GM12874 (cell line): Measurements from ENCODE around the gene C2CD4D.

ENCODE experiments used
- CTCF ChIP-seq: IDR thresholded peaks from 2 replicates; pipeline ENCODE4 v1.5.1; 2011; ENCODE audit warnings: low read depth, mild to moderate bottlenecking, control low read depth, low read length, moderate library complexity; ENCODE audit not compliant: insufficient read depth

The C2CD4D gene

GRCh38 chr1:151851886-151852285, 12.3 kb upstream of the C2CD4D start:
- TF ChIP-seq CTCF = no peak

GRCh38 chr1:151849871-151850270, 10.3 kb upstream of the C2CD4D start:
- no peak for TF ChIP-seq CTCF

- TF ChIP-seq CTCF = no peak
Measured at GRCh38 chr1:151849126-151849525, 9.5 kb upstream of the C2CD4D start.

- no peak for TF ChIP-seq CTCF
Measured at GRCh38 chr1:151847867-151848596, 8.4 kb upstream of the C2CD4D start.

- no peak for TF ChIP-seq CTCF
Measured at GRCh38 chr1:151846686-151847237, 7.1 kb upstream of the C2CD4D start.

- no peak for TF ChIP-seq CTCF
Measured at GRCh38 chr1:151846062-151846568, 6.5 kb upstream of the C2CD4D start.

- no peak for TF ChIP-seq CTCF
Measured at GRCh38 chr1:151843398-151843797, 3.8 kb upstream of the C2CD4D start.
